Measurements from ENCODE around the gene TDRD12. TPM values are rescaled to one million over a fixed set of nuclear protein-coding genes. Genes with fewer than 3 reads are reported as not detected.

Gene TDRD12
- polyA plus RNA-seq, 1 donor (not counting 4 experiments of a cell fraction or from before 2014, with no cell fraction given) = 0.04 TPM

GRCh38 chr19:32686847-32687475, 32.6 kb upstream of the TDRD12 start:
- dilution Hi-C loops (cut with MboI; ENCODE audit: extremely low pct_ligation_motif_present, low sequenced_read_pairs) = no loop called here
- no peak overlapping the region for H3K27ac ChIP-seq (ENCODE audit: control insufficient read depth, insufficient read depth, low read length)

GRCh38 chr19:32687681-32688080, 31.9 kb upstream of the TDRD12 start:
- dilution Hi-C loops (cut with MboI; ENCODE audit: extremely low pct_ligation_motif_present, low sequenced_read_pairs) = no loop called here
- FAIRE-seq (no peak), DNase-seq (ENCODE audit: low read depth, low spot score) (no peak)
- Histone ChIP-seq H3K27ac (ENCODE audit: control insufficient read depth, insufficient read depth, low read length) (no peak overlapping the region), H4K20me1 (ENCODE audit: control insufficient read depth, extremely low read depth, insufficient read depth, low read length) (no peaks in the 10 kb centered on the region), H3K36me3 (ENCODE audit: control insufficient read depth in 2 of 2, extremely low read depth in 1 of 2, insufficient read depth in 2 of 2, low read length in 2 of 2) (no peaks in the 10 kb centered on the region), H3K4me2 (ENCODE audit: control insufficient read depth, extremely low read depth, insufficient read depth, low read depth, low read length) (no peak overlapping the region), H3K9me1 (ENCODE audit: control insufficient read depth, extremely low read depth, insufficient read depth, low read length) (no peaks in the 10 kb centered on the region), H3K9ac (ENCODE audit: control insufficient read depth, extremely low read depth, insufficient read depth, low read length) (no peak overlapping the region), H3K4me3 (ENCODE audit: control insufficient read depth in 2 of 3, extremely low read depth in 1 of 3, insufficient read depth in 2 of 3, low read depth in 1 of 3, low read length in 3 of 3) (no peak overlapping the region), H3K27me3 (ENCODE audit: control insufficient read depth, extremely low read depth, insufficient read depth, low read length) (no peaks in the 10 kb centered on the region), H3K4me1 (ENCODE audit: control insufficient read depth, extremely low read depth, insufficient read depth, low read length) (peaks cover 10% of the 10 kb centered on the region), H3K9me3 (ENCODE audit: control insufficient read depth, low read depth, low read length) (no peaks in the 10 kb centered on the region), H2AFZ (ENCODE audit: control insufficient read depth, low read length) (no peak overlapping the region), H3K79me2 (ENCODE audit: control insufficient read depth, insufficient read depth, low read length) (peaks cover 10% of the 10 kb centered on the region)
- TF ChIP-seq, protein P1, sequence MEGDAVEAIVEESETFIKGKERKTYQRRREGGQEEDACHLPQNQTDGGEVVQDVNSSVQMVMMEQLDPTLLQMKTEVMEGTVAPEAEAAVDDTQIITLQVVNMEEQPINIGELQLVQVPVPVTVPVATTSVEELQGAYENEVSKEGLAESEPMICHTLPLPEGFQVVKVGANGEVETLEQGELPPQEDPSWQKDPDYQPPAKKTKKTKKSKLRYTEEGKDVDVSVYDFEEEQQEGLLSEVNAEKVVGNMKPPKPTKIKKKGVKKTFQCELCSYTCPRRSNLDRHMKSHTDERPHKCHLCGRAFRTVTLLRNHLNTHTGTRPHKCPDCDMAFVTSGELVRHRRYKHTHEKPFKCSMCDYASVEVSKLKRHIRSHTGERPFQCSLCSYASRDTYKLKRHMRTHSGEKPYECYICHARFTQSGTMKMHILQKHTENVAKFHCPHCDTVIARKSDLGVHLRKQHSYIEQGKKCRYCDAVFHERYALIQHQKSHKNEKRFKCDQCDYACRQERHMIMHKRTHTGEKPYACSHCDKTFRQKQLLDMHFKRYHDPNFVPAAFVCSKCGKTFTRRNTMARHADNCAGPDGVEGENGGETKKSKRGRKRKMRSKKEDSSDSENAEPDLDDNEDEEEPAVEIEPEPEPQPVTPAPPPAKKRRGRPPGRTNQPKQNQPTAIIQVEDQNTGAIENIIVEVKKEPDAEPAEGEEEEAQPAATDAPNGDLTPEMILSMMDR (optimal IDR thresholded peaks at IDR 0.05 in 1 of 3, IDR thresholded peaks at IDR 0.05 in 1 of 3, conservative IDR thresholded peaks at IDR 0.05 in 1 of 3; ENCODE audit: extremely low read depth in 1 of 3, insufficient read depth in 2 of 3, low read length in 3 of 3) = no peak
- no peak for TF ChIP-seq EZH2 (IDR thresholded peaks at IDR 0.05; ENCODE audit: low read length)

More at GRCh38 chr19:32686847-32687475, 32.6 kb upstream of the TDRD12 start:
- Histone ChIP-seq H3K9me1 (ENCODE audit: control insufficient read depth, extremely low read depth, insufficient read depth, low read length) (no peaks in the 10 kb centered on the region), H3K4me3 (ENCODE audit: control insufficient read depth in 2 of 3, extremely low read depth in 1 of 3, insufficient read depth in 2 of 3, low read depth in 1 of 3, low read length in 3 of 3) (no peak overlapping the region), H2AFZ (ENCODE audit: control insufficient read depth, low read length) (no peak overlapping the region), H3K79me2 (ENCODE audit: control insufficient read depth, insufficient read depth, low read length) (peaks cover 3% of the 10 kb centered on the region), H3K9me3 (ENCODE audit: control insufficient read depth, low read depth, low read length) (no peaks in the 10 kb centered on the region), H3K27me3 (ENCODE audit: control insufficient read depth, extremely low read depth, insufficient read depth, low read length) (no peaks in the 10 kb centered on the region), H3K36me3 (ENCODE audit: control insufficient read depth in 2 of 2, extremely low read depth in 1 of 2, insufficient read depth in 2 of 2, low read length in 2 of 2) (no peaks in the 10 kb centered on the region), H3K4me1 (ENCODE audit: control insufficient read depth, extremely low read depth, insufficient read depth, low read length) (peaks cover 14% of the 10 kb centered on the region), H3K9ac (ENCODE audit: control insufficient read depth, extremely low read depth, insufficient read depth, low read length) (no peak overlapping the region), H4K20me1 (ENCODE audit: control insufficient read depth, extremely low read depth, insufficient read depth, low read length) (no peaks in the 10 kb centered on the region), H3K4me2 (ENCODE audit: control insufficient read depth, extremely low read depth, insufficient read depth, low read depth, low read length) (no peak overlapping the region)
- TF ChIP-seq EZH2 (IDR thresholded peaks at IDR 0.05; ENCODE audit: low read length) = no peak
- TF ChIP-seq, protein P1 (optimal IDR thresholded peaks at IDR 0.05 in 1 of 3, IDR thresholded peaks at IDR 0.05 in 1 of 3, conservative IDR thresholded peaks at IDR 0.05 in 1 of 3; ENCODE audit: extremely low read depth in 1 of 3, insufficient read depth in 2 of 3, low read length in 3 of 3) = no peak
- DNase-seq (ENCODE audit: low read depth, low spot score) = no peak
- FAIRE-seq = no peak
